HG03571 (cell line): ENCODE measurements around the gene RNF126.
"Not testable (repeated sequence)": the region's sequence is repeated elsewhere in the genome, so short reads cannot be mapped to it uniquely, and the experiment has no call there.

Experiments
- ATAC-seq: cut with Tn5 transposase; IDR thresholded peaks from one replicate; pipeline ENCODE4 v1.9.1; 2021; ENCODE audit not compliant: unreplicated experiment

RNF126 gene

GRCh38 chr19:613732-614567 is 49.1 kb downstream of the RNF126 start:
- no peak for ATAC-seq

- no peak for ATAC-seq
Observed at GRCh38 chr19:612941-613340, 50.1 kb downstream of the RNF126 start.

- no peak for ATAC-seq
Observed at GRCh38 chr19:611481-611868, 51.5 kb downstream of the RNF126 start.

- ATAC-seq: no peak
Observed at GRCh38 chr19:610801-611480, 52.1 kb downstream of the RNF126 start.

GRCh38 chr19:610071-610800 is 52.8 kb downstream of the RNF126 start:
- ATAC-seq: no peak

GRCh38 chr19:609004-609346 is 54.0 kb downstream of the RNF126 start:
- no peak for ATAC-seq

GRCh38 chr19:608155-609003 is 54.6 kb downstream of the RNF126 start:
- no peak for ATAC-seq

- ATAC-seq: no peak
Observed at GRCh38 chr19:607301-608154, 55.5 kb downstream of the RNF126 start.

GRCh38 chr19:605061-605971 is 57.7 kb downstream of the RNF126 start:
- not testable (repeated sequence) for ATAC-seq

- ATAC-seq: no peak
Observed at GRCh38 chr19:604355-604754, 58.7 kb downstream of the RNF126 start.

GRCh38 chr19:603779-604178 is 59.2 kb downstream of the RNF126 start:
- not testable (repeated sequence) for ATAC-seq

GRCh38 chr19:603302-603639 is 59.7 kb downstream of the RNF126 start:
- not testable (repeated sequence) for ATAC-seq

GRCh38 chr19:602391-603301 is 60.4 kb downstream of the RNF126 start:
- no peak for ATAC-seq

GRCh38 chr19:601790-602189 is 61.2 kb downstream of the RNF126 start:
- ATAC-seq: no peak

GRCh38 chr19:601310-601709 is 61.7 kb downstream of the RNF126 start:
- no peak for ATAC-seq
